ENCODE measurements around the gene HIPK3. TPM values are rescaled to one million over a fixed set of nuclear protein-coding genes. Genes with fewer than 3 reads are reported as not detected.

HIPK3 gene
- total and polyA plus RNA-seq, 9 of the 15 experiments (the other 6 are each of a cell fraction or from before 2014, with no cell fraction given) = 2.3 to 19.6 (median 7.5) TPM

GRCh38 chr11:33324302-33324985 lies 67.3 kb downstream of the HIPK3 start:
- no peak for FAIRE-seq
- DNase-seq (ENCODE audit: extremely low read depth in 1 of 4, low spot score in 3 of 4) = no peak
- H3K9ac ChIP-seq (ENCODE audit: insufficient read depth in 1 of 2, low read depth in 2 of 2, low read length in 2 of 2) = no peak overlapping the region
- H3K4me1 ChIP-seq (replicated peaks in 1 of 2; ENCODE audit: control insufficient read depth in 2 of 2, insufficient read depth in 2 of 2, low read length in 2 of 2) = peaks cover 5 to 14% of the 10 kb centered on the region in 2 experiments; a peak in 4 of 5 replicates
- intact Hi-C loops (cut with micrococcal nuclease) (loop anchor here (10.0 kb wide), 1 partner anchor 510 kb away; no protein-coding TSS in a partner anchor), in situ Hi-C loops (cut with MboI) (no loop called here)
- H3K27ac ChIP-seq (ENCODE audit: extremely low read depth, low read depth, low read length) = no peak overlapping the region
- BruUV-seq (replicated peaks) = no TSS peak
- no peaks in the 10 kb centered on the region for H3K9me3 ChIP-seq (replicated peaks; ENCODE audit: control insufficient read depth, insufficient read depth, low read depth, low read length)
- H3K4me2 ChIP-seq (ENCODE audit: insufficient read depth, low read length) = no peak overlapping the region
- peaks cover 19% of the 10 kb centered on the region for H4K20me1 ChIP-seq (replicated peaks; ENCODE audit: control insufficient read depth, insufficient read depth, low read length)
- TF ChIP-seq SNIP1 (IDR thresholded peaks at IDR 0.05; ENCODE audit: low read depth) = no peak
- no peak for TF ChIP-seq SPI1 (IDR thresholded peaks at IDR 0.05; ENCODE audit: borderline replicate concordance, low read depth, low read length)
- no peak for TF ChIP-seq DNMT1 (IDR thresholded peaks at IDR 0.05)
- no peak for TF ChIP-seq PHB (CRISPR knock-in tag; IDR thresholded peaks at IDR 0.05)
- no peak for TF ChIP-seq ADNP (tag; IDR thresholded peaks at IDR 0.05)
- TF ChIP-seq ZNF707 (CRISPR knock-in tag; conservative IDR thresholded peaks at IDR 0.05) = no peak
- no peak for TF ChIP-seq HNRNPLL (IDR thresholded peaks at IDR 0.05; ENCODE audit: low read depth, low read length, poor library complexity, severe bottlenecking)
- no peak for TF ChIP-seq NFXL1 (CRISPR knock-in tag; IDR thresholded peaks at IDR 0.05)
- TF ChIP-seq ZNF77 (CRISPR knock-in tag; IDR thresholded peaks at IDR 0.05) = no peak
- no peak for TF ChIP-seq EZH2 (IDR thresholded peaks at IDR 0.05; ENCODE audit: borderline replicate concordance, low read depth, low read length)
- no peak for TF ChIP-seq GABPA (tag; conservative IDR thresholded peaks at IDR 0.05; ENCODE audit: low read depth)
- TF ChIP-seq RBBP5 (IDR thresholded peaks at IDR 0.05; ENCODE audit: borderline replicate concordance, insufficient read depth, low read length, poor library complexity, severe bottlenecking) = no peak
- peak; percentile 38 for ATAC-seq
- no peaks in the 10 kb centered on the region for H3K9me1 ChIP-seq (ENCODE audit: control insufficient read depth, insufficient read depth, low read length)
- CTCF ChIA-PET (ENCODE audit: low intra/inter-chr PET ratio) = no interaction called here
- POLR2A ChIA-PET = no interaction called here
- no peaks in the 10 kb centered on the region for H3K27me3 ChIP-seq (ENCODE audit: control insufficient read depth in 2 of 2, insufficient read depth in 2 of 2, low read length in 2 of 2)
- 55% methylated on average over 4 of the region's 4 CpGs for WGBS (ENCODE audit: insufficient coverage, low coverage, missing lambda C conversion rate)
- no peak overlapping the region for H2AFZ ChIP-seq (ENCODE audit: low read depth, low read length)
- peaks cover 34% of the 10 kb centered on the region for H3K79me2 ChIP-seq (ENCODE audit: control insufficient read depth, insufficient read depth, low read length)
- 0 out of 3 replicates have a peak, but pooled peaks cover under 1% of the 10 kb centered on the region for H3K36me3 ChIP-seq (ENCODE audit: control insufficient read depth, insufficient read depth, low read length)
- no peak overlapping the region for H3K4me3 ChIP-seq
